GM12878 (cell line): Measurements from ENCODE around the gene BICRAL. TPM values are rescaled to one million over a fixed set of nuclear protein-coding genes. Genes with fewer than 3 reads are reported as not detected.

Experiments
- ATAC-seq: fragments of 200-7000 bp; cut with Tn5 transposase; 3 replicates; pipeline ENCODE4 v1.9.1; 2020; ENCODE audit warnings: mild to moderate bottlenecking, moderate library complexity
- BruUV-seq: library from RNA; stranded (reverse); fragments of 400-500 nt; replicated peaks from 2 replicates; lab custom pipeline; 2021; lab: Mats Ljungman, UMichigan
- CTCF ChIA-PET: fragments of 300-600 bp; sonication (Branson Sonifier 250); formaldehyde crosslinking; extraction: SDS; loops from one replicate; lab custom pipeline; 2021; ENCODE audit warnings: inconsistent platforms; lab: Yijun Ruan, JAX
- POLR2A ChIA-PET: fragments of 350-600 bp; formaldehyde crosslinking; extraction: SDS; loops from one replicate; lab custom pipeline; 2021; ENCODE audit warnings: inconsistent platforms; lab: Charles Lee
- RAD21 ChIA-PET: fragments of 300-600 bp; sonication (Branson Sonifier 250); formaldehyde crosslinking; loops from one replicate; lab custom pipeline; 2023; ENCODE audit warnings: antibody characterized with exemption; ENCODE audit not compliant: unreplicated experiment; lab: Charles Lee
- SMC1A ChIA-PET: fragments of 300-600 bp; sonication (Branson Sonifier 250); formaldehyde crosslinking; loops from one replicate; lab custom pipeline; 2023; ENCODE audit not compliant: unreplicated experiment, uncharacterized antibody; lab: Charles Lee
- DNase-seq: peaks from one replicate; pipeline ENCODE4 v3.0.0-alpha.2; 2011; ENCODE audit warnings: low read depth, low spot score
- FAIRE-seq: peaks from 3 replicates; lab custom pipeline; 2011; peaks lifted over from hg19 to GRCh38; lab: Jason Lieb, UNC
- H2AFZ ChIP-seq: 2 replicates; pipeline ENCODE4 v1.6.0; 2011; ENCODE audit warnings: low read depth, low read length, control low read depth; ENCODE audit not compliant: control insufficient read depth
- H3K27ac ChIP-seq: 2 replicates; pipeline ENCODE4 v1.5.1; 2011; ENCODE audit warnings: control low read depth; ENCODE audit not compliant: control insufficient read depth, insufficient read depth
- H3K27me3 ChIP-seq, 2 experiments: replicated peaks in 1 of 2; 2 replicates each; pipeline versions ENCODE4 v1.6.0 to v1.6.1; 2011; ENCODE audit warnings: low read length in 1 of 2; ENCODE audit not compliant: control insufficient read depth in 2 of 2, insufficient read depth in 2 of 2
- H3K36me3 ChIP-seq, 2 experiments: 2 replicates each; pipeline ENCODE4 v1.5.1; 2011; ENCODE audit warnings: low read length in 1 of 2; ENCODE audit not compliant: control insufficient read depth in 2 of 2, insufficient read depth in 2 of 2
- H3K4me1 ChIP-seq: 2 replicates; pipeline ENCODE4 v1.6.1; 2011; ENCODE audit warnings: mild to moderate bottlenecking, low read length, moderate library complexity, mixed read lengths; ENCODE audit not compliant: control insufficient read depth, insufficient read depth
- H3K4me2 ChIP-seq: 2 replicates; pipeline ENCODE4 v1.6.0; 2011; ENCODE audit warnings: control low read depth; ENCODE audit not compliant: control insufficient read depth, insufficient read depth
- H3K4me3 ChIP-seq: fragments of 200-600 bp; sonication (generic); 2 replicates; pipeline ENCODE4 v1.5.1; 2016
- H3K79me2 ChIP-seq: 2 replicates; pipeline ENCODE4 v1.6.0; 2011; ENCODE audit warnings: low read length; ENCODE audit not compliant: control insufficient read depth, insufficient read depth
- H3K9ac ChIP-seq: 2 replicates; pipeline ENCODE4 v1.8.0; 2011; ENCODE audit warnings: low read length, control low read depth, mixed read lengths; ENCODE audit not compliant: control insufficient read depth, insufficient read depth
- H3K9me3 ChIP-seq: replicated peaks from 3 replicates; pipeline ENCODE4 v1.5.1; 2011; ENCODE audit warnings: mild to moderate bottlenecking, low read length; ENCODE audit not compliant: control insufficient read depth, insufficient read depth
- H4K20me1 ChIP-seq: 2 replicates; pipeline ENCODE4 v1.6.0; 2011; ENCODE audit not compliant: control insufficient read depth, insufficient read depth
- DPF2 ChIP-seq: fragments of 450-650 bp; IDR thresholded peaks from 2 replicates; pipeline ENCODE4 v1.6.1; 2017; ENCODE audit warnings: mild to moderate bottlenecking
- ESRRA ChIP-seq: IDR thresholded peaks from 2 replicates; pipeline ENCODE4 v1.6.1; 2012; ENCODE audit warnings: mild to moderate bottlenecking, low read length, improper control_type of control experiment
- IRF4 ChIP-seq: IDR thresholded peaks from 2 replicates; pipeline ENCODE4 v1.6.1; 2011; ENCODE audit warnings: low read depth, low read length
- POLR2A ChIP-seq: IDR thresholded peaks from 2 replicates; pipeline ENCODE4 v1.6.1; 2011; ENCODE audit warnings: low read depth, mild to moderate bottlenecking, low read length
- ZSCAN29 ChIP-seq: fragments of 450-650 bp; IDR thresholded peaks from 2 replicates; pipeline ENCODE4 v1.6.1; 2017; ENCODE audit warnings: mild to moderate bottlenecking, moderate library complexity
- WGBS: methylation state at CpG from one replicate; pipeline ENCODE4 v1.1.6; 2016; ENCODE audit warnings: low lambda C conversion rate; ENCODE audit not compliant: insufficient replicate concordance, insufficient coverage; ENCODE audit errors: missing lambda C conversion rate; 5-methylcytosine and 5-hydroxymethylcytosine counted together
- in situ Hi-C: fragments of 300-500 bp; cut with MboI; formaldehyde crosslinking; loops from 9 replicates; pipeline ENCODE4 v1.14.3; 2018; ENCODE audit warnings: mixed read lengths
- intact Hi-C: fragments of 100-400 bp; cut with micrococcal nuclease; formaldehyde crosslinking; loops from one replicate; pipeline ENCODE4 v1.14.2; 2022; ENCODE audit not compliant: unreplicated experiment
- polyA plus RNA-seq, 11 experiments: library from polyadenylated mRNA; depleted of rRNA in 4 of 11; unstranded in 6 of 11; stranded (reverse) in 5 of 11; fragments of >200 nt; fragmentation: Nextera tagmentation in 4 of 11; fragmentation: Illumina TruSeq in 1 of 11; extraction: Ambion mirVana in 4 of 11; extraction: Trizol in 1 of 11; gene quantifications; 1 replicate in 1 of 11; 2 replicates in 10 of 11; pipeline versions ENCODE4 v1.2.1 to v1.2.3, GENCODE V29; 2011 to 2016; ENCODE audit warnings: inconsistent platforms in 2 of 11, missing spikeins in 2 of 11, low read depth in 1 of 11
- total RNA-seq, 4 experiments: library from RNA; depleted of rRNA in 3 of 4; stranded (reverse); fragments of >200 nt in 3 of 4; fragmentation: Illumina TruSeq in 1 of 4; extraction: Trizol in 1 of 4; gene quantifications; 2 replicates each; pipeline versions ENCODE4 v1.2.1 to v1.2.3, GENCODE V29; 2013 to 2021
- TF ChIP-seq, protein P1 (sequence below): IDR thresholded peaks from 2 replicates; pipeline ENCODE4 v1.6.1; 2011; ENCODE audit warnings: low read depth, mild to moderate bottlenecking, low read length, moderate library complexity, borderline replicate concordance; ENCODE audit errors: extremely low read depth
- TF ChIP-seq, protein P2 (sequence below): IDR thresholded peaks from 2 replicates; pipeline ENCODE4 v1.6.1; 2011; ENCODE audit warnings: low read depth, low read length, improper control_type of control experiment, borderline replicate concordance
- TF ChIP-seq, protein P3 (sequence below): fragments of 450-650 bp; IDR thresholded peaks from 2 replicates; pipeline ENCODE4 v1.6.1; 2017; ENCODE audit warnings: mild to moderate bottlenecking, moderate library complexity

Gene BICRAL
- total and polyA plus RNA-seq, 10 of the 15 experiments (the other 5 are each of a cell fraction or from before 2014, with no cell fraction given), result 1.9 to 16.6 (median 8.5) TPM

DNA sequence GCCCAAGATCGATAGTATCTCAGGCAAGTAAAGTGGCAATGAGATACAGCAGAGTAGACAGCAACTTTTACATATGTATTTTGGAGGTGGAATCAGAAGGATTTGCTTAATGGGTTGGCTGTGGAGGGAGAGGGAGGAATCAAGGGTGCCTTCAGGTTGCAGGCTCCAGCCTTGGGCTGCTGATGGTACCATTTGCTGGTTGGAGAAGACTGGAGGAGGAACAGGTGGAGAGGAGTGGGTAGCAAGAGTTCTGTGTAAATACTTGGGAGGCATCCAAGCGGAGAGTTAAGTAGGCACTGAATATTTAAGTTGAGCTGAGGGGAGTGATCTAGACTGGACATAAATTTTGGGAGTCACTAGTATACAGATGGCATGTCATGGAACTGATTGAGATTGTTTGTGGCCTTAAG, 5.2 kb downstream of the BICRAL start:
- SMC1A ChIA-PET, result interaction anchor here (0.9 to 7.7 kb wide), 4 partner anchors 15 to 215 kb away, joined by 3 to 62 read pairs (median 6); no protein-coding TSS in a partner anchor
- CTCF ChIA-PET, result interaction anchor here (1.2 kb wide), 1 partner anchor 17 kb away, joined by 3 read pairs; no protein-coding TSS in a partner anchor
- H3K79me2 ChIP-seq, result peaks cover 90% of the 10 kb centered on the region
- DNase-seq (no peak), ATAC-seq (no peak), FAIRE-seq (no peak)
- H2AFZ ChIP-seq, result no peak overlapping the region
- H3K9ac ChIP-seq, result no peak overlapping the region
- no peaks in the 10 kb centered on the region for H3K27me3 ChIP-seq
- H3K4me2 ChIP-seq, result peak overlapping the region; percentile 41
- in situ Hi-C loops (no loop called here), intact Hi-C loops (loop anchor here (10.0 kb wide), 1 partner anchor 388 kb away; the partner anchor contains the start of gene SRF)
- 0 out of 2 replicates have a peak overlapping the region, but pooled peaks have one; percentile 29 for H3K4me3 ChIP-seq
- POLR2A ChIA-PET, result interaction anchor here (0.7 to 4.7 kb wide), 5 partner anchors 12 to 40 kb away, joined by 3 to 43 read pairs (median 5); partner anchors contain the start of gene TBCC
- H3K36me3 ChIP-seq, result peaks cover 0 to 5% of the 10 kb centered on the region in 2 experiments; a peak in 2 of 4 replicates
- peaks cover 27% of the 10 kb centered on the region for H3K4me1 ChIP-seq
- peak overlapping the region; percentile 32; the same call in 1 of the 2 replicates for H3K27ac ChIP-seq
- TF ChIP-seq ZSCAN29 (no peak), DPF2 (no peak), ESRRA (no peak), IRF4 (no peak)
- TF ChIP-seq, protein P1, sequence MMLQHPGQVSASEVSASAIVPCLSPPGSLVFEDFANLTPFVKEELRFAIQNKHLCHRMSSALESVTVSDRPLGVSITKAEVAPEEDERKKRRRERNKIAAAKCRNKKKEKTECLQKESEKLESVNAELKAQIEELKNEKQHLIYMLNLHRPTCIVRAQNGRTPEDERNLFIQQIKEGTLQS, result no peak
- H4K20me1 ChIP-seq, result no peaks in the 10 kb centered on the region
- no TSS peak for BruUV-seq
- no peaks in the 10 kb centered on the region for H3K9me3 ChIP-seq
- RAD21 ChIA-PET, result interaction anchor here (0.6 to 2.9 kb wide), 5 partner anchors 12 to 61 kb away, joined by 3 to 14 read pairs (median 4); partner anchors contain the start of gene TBCC
- WGBS, result 75% methylated on average over 2 of the region's 2 CpGs

DNA sequence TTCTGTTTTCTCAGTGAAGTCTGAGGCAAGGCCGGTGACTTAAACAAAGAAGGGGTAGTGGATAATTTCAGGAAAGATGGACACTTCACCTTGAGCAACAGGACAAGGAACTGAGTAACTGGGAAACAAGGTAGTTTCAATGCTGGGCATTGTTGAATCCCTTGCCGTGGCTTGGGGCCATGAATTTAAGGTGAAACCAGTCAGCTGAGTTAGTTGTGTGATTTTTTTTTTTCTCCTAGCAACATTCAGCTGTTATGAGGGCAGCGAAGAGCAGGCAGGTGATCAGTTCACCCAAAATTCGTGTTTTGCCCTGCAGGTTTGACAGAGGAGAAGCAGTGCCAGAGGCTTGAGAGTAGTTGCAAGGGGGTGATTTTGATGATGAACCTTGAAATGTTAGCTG, 6.8 kb downstream of the BICRAL start:
- ChIA-PET RAD21 (interaction anchor here (0.7 to 1.1 kb wide), 2 partner anchors 13 to 270 kb away, joined by 3 to 4 read pairs; no protein-coding TSS in a partner anchor), SMC1A (interaction anchor here (1.1 to 7.7 kb wide), 3 partner anchors 16 to 90 kb away, joined by 3 to 62 read pairs (median 5); no protein-coding TSS in a partner anchor)
- FAIRE-seq (no peak), DNase-seq (no peak), ATAC-seq (no peak)
- 89% methylated on average over 4 of the region's 4 CpGs for WGBS
- no peak overlapping the region; the same call in 1 of the 2 replicates for H3K4me3 ChIP-seq
- H4K20me1 ChIP-seq, result no peaks in the 10 kb centered on the region
- no peak overlapping the region for H2AFZ ChIP-seq
- peaks cover 0 to 5% of the 10 kb centered on the region in 2 experiments; a peak in 2 of 4 replicates for H3K36me3 ChIP-seq
- H3K4me2 ChIP-seq, result peak overlapping the region; percentile 75
- H3K9ac ChIP-seq, result no peak overlapping the region
- H3K27me3 ChIP-seq, result no peaks in the 10 kb centered on the region
- peak overlapping the region; percentile 6; the same call in 1 of the 2 replicates for H3K27ac ChIP-seq
- TF ChIP-seq POLR2A, result no peak
- TF ChIP-seq, protein P2, sequence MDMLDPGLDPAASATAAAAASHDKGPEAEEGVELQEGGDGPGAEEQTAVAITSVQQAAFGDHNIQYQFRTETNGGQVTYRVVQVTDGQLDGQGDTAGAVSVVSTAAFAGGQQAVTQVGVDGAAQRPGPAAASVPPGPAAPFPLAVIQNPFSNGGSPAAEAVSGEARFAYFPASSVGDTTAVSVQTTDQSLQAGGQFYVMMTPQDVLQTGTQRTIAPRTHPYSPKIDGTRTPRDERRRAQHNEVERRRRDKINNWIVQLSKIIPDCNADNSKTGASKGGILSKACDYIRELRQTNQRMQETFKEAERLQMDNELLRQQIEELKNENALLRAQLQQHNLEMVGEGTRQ, result no peak
- TF ChIP-seq, protein P3, sequence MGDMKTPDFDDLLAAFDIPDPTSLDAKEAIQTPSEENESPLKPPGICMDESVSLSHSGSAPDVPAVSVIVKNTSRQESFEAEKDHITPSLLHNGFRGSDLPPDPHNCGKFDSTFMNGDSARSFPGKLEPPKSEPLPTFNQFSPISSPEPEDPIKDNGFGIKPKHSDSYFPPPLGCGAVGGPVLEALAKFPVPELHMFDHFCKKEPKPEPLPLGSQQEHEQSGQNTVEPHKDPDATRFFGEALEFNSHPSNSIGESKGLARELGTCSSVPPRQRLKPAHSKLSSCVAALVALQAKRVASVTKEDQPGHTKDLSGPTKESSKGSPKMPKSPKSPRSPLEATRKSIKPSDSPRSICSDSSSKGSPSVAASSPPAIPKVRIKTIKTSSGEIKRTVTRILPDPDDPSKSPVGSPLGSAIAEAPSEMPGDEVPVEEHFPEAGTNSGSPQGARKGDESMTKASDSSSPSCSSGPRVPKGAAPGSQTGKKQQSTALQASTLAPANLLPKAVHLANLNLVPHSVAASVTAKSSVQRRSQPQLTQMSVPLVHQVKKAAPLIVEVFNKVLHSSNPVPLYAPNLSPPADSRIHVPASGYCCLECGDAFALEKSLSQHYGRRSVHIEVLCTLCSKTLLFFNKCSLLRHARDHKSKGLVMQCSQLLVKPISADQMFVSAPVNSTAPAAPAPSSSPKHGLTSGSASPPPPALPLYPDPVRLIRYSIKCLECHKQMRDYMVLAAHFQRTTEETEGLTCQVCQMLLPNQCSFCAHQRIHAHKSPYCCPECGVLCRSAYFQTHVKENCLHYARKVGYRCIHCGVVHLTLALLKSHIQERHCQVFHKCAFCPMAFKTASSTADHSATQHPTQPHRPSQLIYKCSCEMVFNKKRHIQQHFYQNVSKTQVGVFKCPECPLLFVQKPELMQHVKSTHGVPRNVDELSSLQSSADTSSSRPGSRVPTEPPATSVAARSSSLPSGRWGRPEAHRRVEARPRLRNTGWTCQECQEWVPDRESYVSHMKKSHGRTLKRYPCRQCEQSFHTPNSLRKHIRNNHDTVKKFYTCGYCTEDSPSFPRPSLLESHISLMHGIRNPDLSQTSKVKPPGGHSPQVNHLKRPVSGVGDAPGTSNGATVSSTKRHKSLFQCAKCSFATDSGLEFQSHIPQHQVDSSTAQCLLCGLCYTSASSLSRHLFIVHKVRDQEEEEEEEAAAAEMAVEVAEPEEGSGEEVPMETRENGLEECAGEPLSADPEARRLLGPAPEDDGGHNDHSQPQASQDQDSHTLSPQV, result no peak
- TF ChIP-seq, all 136 proteins: peak for 0
- in situ Hi-C loops (no loop called here), intact Hi-C loops (loop anchor here (10.0 kb wide), 1 partner anchor 386 kb away; the partner anchor contains the start of gene SRF)
- no TSS peak for BruUV-seq
- Histone ChIP-seq H3K79me2 (peaks cover 77% of the 10 kb centered on the region), H3K4me1 (peaks cover 27% of the 10 kb centered on the region), H3K9me3 (no peaks in the 10 kb centered on the region)
- CTCF ChIA-PET, result interaction anchor here (1.1 to 1.2 kb wide), 2 partner anchors 40 to 62 kb away, joined by 3 to 4 read pairs; no protein-coding TSS in a partner anchor
- POLR2A ChIA-PET, result interaction anchor here (0.7 to 1.3 kb wide), 5 partner anchors 9 to 117 kb away, joined by 4 to 11 read pairs (median 5); no protein-coding TSS in a partner anchor
